TTC549 (cell line): ENCODE results near the gene SYT17.

ENCODE experiments used
- FAIRE-seq: peaks from 2 replicates; lab custom pipeline; 2012; peaks lifted over from hg19 to GRCh38; lab: Jason Lieb, UNC

Gene SYT17

GRCh38 chr16:19219836-19220235, 51.8 kb downstream of the SYT17 start:
- no peak for FAIRE-seq

GRCh38 chr16:19223235-19224170, 55.5 kb downstream of the SYT17 start:
- FAIRE-seq, result no peak

GRCh38 chr16:19225651-19226050, 57.6 kb downstream of the SYT17 start:
- FAIRE-seq, result no peak

- FAIRE-seq, result no peak
Observed at GRCh38 chr16:19227643-19228042, 59.6 kb downstream of the SYT17 start.

- no peak for FAIRE-seq
Observed at GRCh38 chr16:19228052-19228451, 60.0 kb downstream of the SYT17 start.

GRCh38 chr16:19228575-19228974, 60.5 kb downstream of the SYT17 start:
- FAIRE-seq, result no peak

GRCh38 chr16:19230575-19230974, 62.5 kb downstream of the SYT17 start:
- no peak for FAIRE-seq

- FAIRE-seq, result no peak
Observed at GRCh38 chr16:19231881-19232280, 63.8 kb downstream of the SYT17 start.

- no peak for FAIRE-seq
Observed at GRCh38 chr16:19232988-19233387, 64.9 kb downstream of the SYT17 start.

GRCh38 chr16:19235478-19235877, 67.4 kb downstream of the SYT17 start:
- no peak for FAIRE-seq

- no peak for FAIRE-seq
Observed at GRCh38 chr16:19235886-19236285, 67.8 kb downstream of the SYT17 start.

GRCh38 chr16:19236561-19237209, 68.6 kb downstream of the SYT17 start:
- FAIRE-seq, result no peak

GRCh38 chr16:19238406-19238805, 70.4 kb downstream of the SYT17 start:
- FAIRE-seq, result no peak

GRCh38 chr16:19239511-19240155, 71.6 kb downstream of the SYT17 start:
- no peak for FAIRE-seq

GRCh38 chr16:19240494-19240893, 72.5 kb downstream of the SYT17 start:
- FAIRE-seq, result no peak

- FAIRE-seq, result no peak
Observed at GRCh38 chr16:19241512-19241911, 73.5 kb downstream of the SYT17 start.

- no peak for FAIRE-seq
Observed at GRCh38 chr16:19242186-19242585, 74.1 kb downstream of the SYT17 start.

- no peak for FAIRE-seq
Observed at GRCh38 chr16:19242987-19243575, 75.0 kb downstream of the SYT17 start.

GRCh38 chr16:19245326-19245925, 77.4 kb downstream of the SYT17 start:
- FAIRE-seq, result no peak

GRCh38 chr16:19252904-19253303, 84.9 kb downstream of the SYT17 start:
- no peak for FAIRE-seq

GRCh38 chr16:19254611-19255010, 86.6 kb downstream of the SYT17 start:
- no peak for FAIRE-seq

GRCh38 chr16:19264123-19264673, 96.2 kb downstream of the SYT17 start:
- no peak for FAIRE-seq
